Bronchial epithelial cell (primary cell): ENCODE results near the gene PDLIM7. TPM values are rescaled to one million over a fixed set of nuclear protein-coding genes. Genes with fewer than 3 reads are reported as not detected.

Source experiments
- DNase-seq: peaks from one replicate; pipeline ENCODE4 v3.0.0-alpha.2; 2010; ENCODE audit warnings: low read depth
- FAIRE-seq: peaks from 2 replicates; lab custom pipeline; 2011; peaks lifted over from hg19 to GRCh38; lab: Jason Lieb, UNC
- H3K27me3 ChIP-seq: 2 replicates; pipeline ENCODE4 v1.5.1; 2011; ENCODE audit warnings: low read length; ENCODE audit not compliant: control insufficient read depth, insufficient read depth
- H3K36me3 ChIP-seq: 2 replicates; pipeline ENCODE4 v1.5.1; 2011; ENCODE audit warnings: low read length; ENCODE audit not compliant: control insufficient read depth, insufficient read depth
- H3K4me3 ChIP-seq: 2 replicates; pipeline ENCODE4 v1.5.1; 2011; ENCODE audit warnings: mild to moderate bottlenecking, low read depth, low read length, control low read depth
- total RNA-seq: library from RNA; depleted of rRNA; stranded (reverse); fragments of >200 nt; gene quantifications from 2 replicates; pipeline ENCODE4 v1.2.1, GENCODE V29; 2014
- TF ChIP-seq, protein P1 (sequence below): IDR thresholded peaks from 2 replicates; pipeline ENCODE4 v1.5.1; 2011; ENCODE audit warnings: mild to moderate bottlenecking, moderate library complexity, low read length, control low read depth, inconsistent platforms; ENCODE audit not compliant: insufficient read depth, severe bottlenecking

The PDLIM7 gene
- total RNA-seq, 1 donor from 2014 or later: 19.5 TPM

DNA sequence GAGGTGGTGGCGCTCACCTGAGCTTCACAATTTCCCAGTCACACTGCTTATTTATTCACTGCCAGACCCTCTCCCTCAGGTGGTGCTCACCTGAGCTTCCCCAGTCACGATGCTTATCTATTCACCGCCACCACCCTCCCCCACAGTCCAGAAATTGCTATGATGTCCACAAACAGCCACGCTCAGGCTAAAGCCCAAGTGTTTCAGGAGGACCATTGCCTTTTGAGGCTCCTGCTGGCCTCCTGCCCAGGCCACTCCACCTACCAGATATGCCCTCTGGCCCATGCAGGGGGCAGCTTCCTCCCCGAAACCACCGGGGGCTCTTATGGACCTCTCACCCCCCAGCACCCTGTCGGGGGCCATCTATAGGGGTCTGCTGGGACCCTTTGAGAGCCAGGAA is 4.6 kb downstream of the PDLIM7 start:
- Histone ChIP-seq H3K27me3 (no peaks in the 10 kb centered on the region), H3K4me3 (no peak overlapping the region), H3K36me3 (peaks cover 48% of the 10 kb centered on the region)
- DNase-seq: no peak
- TF ChIP-seq, protein P1, sequence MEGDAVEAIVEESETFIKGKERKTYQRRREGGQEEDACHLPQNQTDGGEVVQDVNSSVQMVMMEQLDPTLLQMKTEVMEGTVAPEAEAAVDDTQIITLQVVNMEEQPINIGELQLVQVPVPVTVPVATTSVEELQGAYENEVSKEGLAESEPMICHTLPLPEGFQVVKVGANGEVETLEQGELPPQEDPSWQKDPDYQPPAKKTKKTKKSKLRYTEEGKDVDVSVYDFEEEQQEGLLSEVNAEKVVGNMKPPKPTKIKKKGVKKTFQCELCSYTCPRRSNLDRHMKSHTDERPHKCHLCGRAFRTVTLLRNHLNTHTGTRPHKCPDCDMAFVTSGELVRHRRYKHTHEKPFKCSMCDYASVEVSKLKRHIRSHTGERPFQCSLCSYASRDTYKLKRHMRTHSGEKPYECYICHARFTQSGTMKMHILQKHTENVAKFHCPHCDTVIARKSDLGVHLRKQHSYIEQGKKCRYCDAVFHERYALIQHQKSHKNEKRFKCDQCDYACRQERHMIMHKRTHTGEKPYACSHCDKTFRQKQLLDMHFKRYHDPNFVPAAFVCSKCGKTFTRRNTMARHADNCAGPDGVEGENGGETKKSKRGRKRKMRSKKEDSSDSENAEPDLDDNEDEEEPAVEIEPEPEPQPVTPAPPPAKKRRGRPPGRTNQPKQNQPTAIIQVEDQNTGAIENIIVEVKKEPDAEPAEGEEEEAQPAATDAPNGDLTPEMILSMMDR: no peak
- FAIRE-seq: no peak

DNA sequence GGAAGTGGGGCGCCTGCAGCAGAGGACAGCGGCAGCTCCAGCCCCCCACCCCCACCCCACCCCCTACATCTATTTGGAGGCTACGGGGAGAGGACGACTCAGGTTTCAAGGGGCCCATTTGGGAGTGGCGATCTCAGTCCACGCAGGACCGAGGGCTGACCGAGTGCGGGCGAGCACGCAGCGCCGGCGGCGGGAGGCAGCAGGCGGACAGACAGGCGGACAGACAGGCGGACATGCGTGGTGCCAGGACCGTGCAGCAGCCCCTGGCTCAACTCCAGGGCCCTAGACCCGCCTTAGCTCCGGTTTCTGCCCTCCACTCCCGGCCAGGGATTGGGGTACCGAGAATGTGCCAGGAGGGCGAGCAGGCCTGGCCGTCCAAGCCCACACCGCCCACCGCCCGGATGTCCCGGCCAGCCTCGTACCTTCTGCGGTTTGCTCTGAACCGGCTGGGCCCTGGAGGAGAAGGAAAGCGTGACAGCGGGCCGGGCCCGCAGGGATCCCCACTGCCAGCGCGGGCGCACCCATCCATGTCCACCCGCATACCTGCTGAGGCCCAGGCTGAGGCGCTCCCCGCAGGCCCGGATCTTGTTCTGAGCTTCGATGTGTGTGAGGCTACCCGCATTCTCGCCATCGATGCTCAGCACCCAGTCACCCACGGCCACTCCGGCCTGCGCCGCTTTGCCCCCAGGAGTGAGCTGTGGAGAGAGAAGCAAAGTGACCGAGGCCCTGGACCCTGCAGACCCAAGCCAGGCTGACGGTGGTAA is 5.2 kb downstream of the PDLIM7 start:
- Histone ChIP-seq H3K4me3 (no peak overlapping the region), H3K36me3 (peaks cover 55% of the 10 kb centered on the region), H3K27me3 (no peaks in the 10 kb centered on the region)
- TF ChIP-seq, protein P1: no peak
- no peak for DNase-seq
- no peak for FAIRE-seq

- FAIRE-seq (no peak), DNase-seq (no peak)
- Histone ChIP-seq H3K27me3 (no peaks in the 10 kb centered on the region), H3K36me3 (peaks cover 56% of the 10 kb centered on the region), H3K4me3 (no peak overlapping the region)
- TF ChIP-seq, protein P1: peak; percentile 72
These were observed 5.9 kb downstream of the PDLIM7 start for GRCh38 chr5:177491429-177491945.

- FAIRE-seq: no peak
- Histone ChIP-seq H3K36me3 (peaks cover 58% of the 10 kb centered on the region), H3K27me3 (no peaks in the 10 kb centered on the region), H3K4me3 (no peak overlapping the region)
- no peak for DNase-seq
- TF ChIP-seq, protein P1: no peak
These were observed 6.4 kb downstream of the PDLIM7 start for GRCh38 chr5:177490992-177491391.

- TF ChIP-seq, protein P1: no peak
- DNase-seq: no peak
- Histone ChIP-seq H3K27me3 (no peaks in the 10 kb centered on the region), H3K4me3 (no peak overlapping the region), H3K36me3 (peaks cover 56% of the 10 kb centered on the region)
- no peak for FAIRE-seq
These were observed 7.0 kb downstream of the PDLIM7 start for GRCh38 chr5:177490311-177490991.
